ENCODE results near the gene RIPPLY1.

The RIPPLY1 gene, protein sequence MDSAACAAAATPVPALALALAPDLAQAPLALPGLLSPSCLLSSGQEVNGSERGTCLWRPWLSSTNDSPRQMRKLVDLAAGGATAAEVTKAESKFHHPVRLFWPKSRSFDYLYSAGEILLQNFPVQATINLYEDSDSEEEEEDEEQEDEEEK

DNA sequence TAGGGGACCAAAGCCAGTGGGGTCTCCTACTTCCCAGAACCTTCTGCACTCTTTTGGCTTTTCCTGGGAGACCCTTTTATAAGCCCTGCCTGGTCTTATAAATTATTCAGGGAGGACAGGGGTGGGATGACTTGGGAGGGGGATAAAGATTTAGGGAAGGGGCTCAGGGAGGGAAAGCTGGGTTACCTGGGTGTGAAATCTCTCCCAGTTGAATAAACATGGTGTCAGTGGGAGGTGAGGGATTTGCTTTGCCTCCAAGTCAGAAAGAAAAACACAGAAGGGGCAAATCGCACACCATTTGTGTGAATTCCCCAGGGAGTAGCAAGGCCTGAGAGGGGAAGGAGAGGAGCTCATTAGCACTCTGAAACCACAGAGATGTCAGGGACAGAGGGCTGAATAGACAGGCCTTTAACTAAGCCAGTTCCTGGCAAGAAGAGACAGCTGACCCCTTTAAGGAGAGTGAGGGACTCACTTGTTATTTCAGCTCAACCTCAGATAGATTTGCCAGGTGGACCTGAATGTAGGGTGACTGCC lies at the start of gene RIPPLY1:
Gene RIPPLY1, minus strand, starts transcription at position 51 of the 534 bp plus-strand sequence. CDS start 54 bp downstream, outside the sequence.
- TF ChIP-seq, protein P1, sequence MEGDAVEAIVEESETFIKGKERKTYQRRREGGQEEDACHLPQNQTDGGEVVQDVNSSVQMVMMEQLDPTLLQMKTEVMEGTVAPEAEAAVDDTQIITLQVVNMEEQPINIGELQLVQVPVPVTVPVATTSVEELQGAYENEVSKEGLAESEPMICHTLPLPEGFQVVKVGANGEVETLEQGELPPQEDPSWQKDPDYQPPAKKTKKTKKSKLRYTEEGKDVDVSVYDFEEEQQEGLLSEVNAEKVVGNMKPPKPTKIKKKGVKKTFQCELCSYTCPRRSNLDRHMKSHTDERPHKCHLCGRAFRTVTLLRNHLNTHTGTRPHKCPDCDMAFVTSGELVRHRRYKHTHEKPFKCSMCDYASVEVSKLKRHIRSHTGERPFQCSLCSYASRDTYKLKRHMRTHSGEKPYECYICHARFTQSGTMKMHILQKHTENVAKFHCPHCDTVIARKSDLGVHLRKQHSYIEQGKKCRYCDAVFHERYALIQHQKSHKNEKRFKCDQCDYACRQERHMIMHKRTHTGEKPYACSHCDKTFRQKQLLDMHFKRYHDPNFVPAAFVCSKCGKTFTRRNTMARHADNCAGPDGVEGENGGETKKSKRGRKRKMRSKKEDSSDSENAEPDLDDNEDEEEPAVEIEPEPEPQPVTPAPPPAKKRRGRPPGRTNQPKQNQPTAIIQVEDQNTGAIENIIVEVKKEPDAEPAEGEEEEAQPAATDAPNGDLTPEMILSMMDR (IDR thresholded peaks at IDR 0.05; ENCODE audit: low read depth, low read length, missing control alignments) = no peak
- H3K36me3 ChIP-seq (replicated peaks) = no peaks in the 10 kb centered on the region
- no peak for DNase-seq
- no peak within 1 kb of the TSS for H3K4me3 ChIP-seq (ENCODE audit: low read depth, low read length)
- no peak within 1 kb of the TSS for H3K27ac ChIP-seq
- in situ Hi-C loops (cut with HindIII; ENCODE audit: low pct_ligation_motif_present, low sequenced_read_pairs) = no loop called here
- no peaks in the 10 kb centered on the region for H3K27me3 ChIP-seq (replicated peaks)

DNA sequence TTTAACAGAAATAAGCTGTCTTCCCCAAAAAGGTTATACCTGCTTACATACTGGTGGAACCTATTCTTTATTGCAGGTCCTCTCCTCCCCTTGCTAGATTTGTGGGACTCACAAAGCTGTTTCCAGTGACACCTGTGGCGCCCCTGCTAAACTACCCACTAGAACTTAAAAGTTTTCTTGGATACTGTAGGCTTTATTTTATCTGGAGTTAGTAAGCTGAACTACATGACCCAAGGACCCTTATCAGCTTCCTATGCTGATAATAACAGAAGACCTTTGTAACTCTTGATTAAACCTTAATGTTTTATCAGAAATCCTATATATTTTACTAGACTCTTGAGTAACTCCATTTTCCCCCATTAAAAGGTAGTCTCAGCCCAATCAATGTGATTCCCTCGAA lies 49.4 kb upstream of the RIPPLY1 start:
- no peak overlapping the region for H3K27ac ChIP-seq
- no peak for DNase-seq
- no peaks in the 10 kb centered on the region for H3K27me3 ChIP-seq (replicated peaks)
- in situ Hi-C loops (cut with HindIII; ENCODE audit: low pct_ligation_motif_present, low sequenced_read_pairs) = no loop called here
- no peak overlapping the region for H3K4me3 ChIP-seq (ENCODE audit: low read depth, low read length)
- no peaks in the 10 kb centered on the region for H3K36me3 ChIP-seq (replicated peaks)
- TF ChIP-seq, protein P1 (IDR thresholded peaks at IDR 0.05; ENCODE audit: low read depth, low read length, missing control alignments) = no peak

DNA sequence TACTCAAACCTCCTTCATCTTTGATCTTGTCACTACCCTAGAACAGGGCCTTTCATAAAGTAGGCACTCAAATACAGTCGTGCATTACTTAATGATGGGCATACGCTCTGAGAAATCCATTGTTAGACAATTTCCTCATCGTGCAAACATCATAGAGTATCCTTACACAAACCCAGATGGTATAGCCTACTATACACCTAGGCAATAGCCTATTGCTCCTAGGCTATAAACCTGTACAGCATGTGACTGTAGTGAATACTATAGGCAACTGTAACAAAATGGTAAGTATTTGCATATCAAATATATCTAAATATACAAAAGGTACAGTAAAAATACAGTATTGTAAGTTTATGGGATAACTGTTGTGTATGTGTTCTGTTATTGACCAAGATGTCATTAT lies 48.9 kb upstream of the RIPPLY1 start:
- no peak for DNase-seq
- Histone ChIP-seq H3K27me3 (replicated peaks) (no peaks in the 10 kb centered on the region), H3K27ac (no peak overlapping the region), H3K4me3 (ENCODE audit: low read depth, low read length) (no peak overlapping the region), H3K36me3 (replicated peaks) (no peaks in the 10 kb centered on the region)
- in situ Hi-C loops (cut with HindIII; ENCODE audit: low pct_ligation_motif_present, low sequenced_read_pairs) = no loop called here
- TF ChIP-seq, protein P1 (IDR thresholded peaks at IDR 0.05; ENCODE audit: low read depth, low read length, missing control alignments) = no peak

DNA sequence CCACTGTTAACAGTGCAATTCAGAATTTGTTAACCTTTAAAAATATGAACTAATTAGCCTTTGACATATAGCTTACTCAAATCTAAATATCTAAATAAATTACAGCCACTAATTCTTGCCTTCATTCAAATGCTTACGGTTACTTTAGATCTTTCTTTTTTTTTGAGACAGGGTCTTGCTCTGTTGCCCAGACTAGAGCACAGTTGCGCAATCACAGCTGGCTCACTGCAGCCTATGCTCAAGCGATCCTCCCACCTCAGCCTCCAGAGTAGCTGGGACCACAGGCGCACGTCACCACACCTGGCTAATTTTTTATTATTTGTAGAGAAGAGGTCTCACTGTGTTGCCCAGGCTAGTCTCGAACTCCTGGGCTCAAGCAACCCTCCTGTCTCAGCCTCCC lies 48.1 kb upstream of the RIPPLY1 start:
- H3K27me3 ChIP-seq (replicated peaks) = no peaks in the 10 kb centered on the region

DNA sequence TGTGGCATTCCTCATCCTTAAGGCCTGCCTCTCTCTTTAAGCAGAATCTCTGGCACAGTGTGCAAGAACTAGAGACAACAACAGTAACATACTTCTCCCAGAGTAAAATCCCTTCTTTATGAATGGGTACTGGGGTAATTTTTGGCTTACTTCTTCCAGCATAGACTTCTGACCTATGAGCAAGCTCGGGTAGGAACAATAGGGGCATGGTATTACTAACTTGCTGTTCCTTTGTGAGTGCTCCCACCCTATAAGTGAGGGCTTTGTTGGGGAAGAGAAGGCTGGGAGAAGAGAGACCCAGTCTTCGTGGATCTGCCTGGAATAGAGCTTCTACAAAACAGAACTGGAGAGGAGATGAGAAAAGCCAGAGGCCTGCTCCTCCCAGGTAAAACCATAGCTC lies 47.2 kb upstream of the RIPPLY1 start:
- no peak for DNase-seq
- Histone ChIP-seq H3K4me3 (ENCODE audit: low read depth, low read length) (no peak overlapping the region), H3K27ac (no peak overlapping the region), H3K36me3 (replicated peaks) (no peaks in the 10 kb centered on the region), H3K27me3 (replicated peaks) (no peaks in the 10 kb centered on the region)
- in situ Hi-C loops (cut with HindIII; ENCODE audit: low pct_ligation_motif_present, low sequenced_read_pairs) = no loop called here
- TF ChIP-seq, protein P1 (IDR thresholded peaks at IDR 0.05; ENCODE audit: low read depth, low read length, missing control alignments) = no peak

More for the DNA sequence above, 48.1 kb upstream of the RIPPLY1 start:
- TF ChIP-seq, protein P1 (IDR thresholded peaks at IDR 0.05; ENCODE audit: low read depth, low read length, missing control alignments) = no peak
- no peak overlapping the region for H3K27ac ChIP-seq
- H3K4me3 ChIP-seq (ENCODE audit: low read depth, low read length) = no peak overlapping the region
- no peak for DNase-seq
- in situ Hi-C loops (cut with HindIII; ENCODE audit: low pct_ligation_motif_present, low sequenced_read_pairs) = no loop called here
- H3K36me3 ChIP-seq (replicated peaks) = no peaks in the 10 kb centered on the region

DNA sequence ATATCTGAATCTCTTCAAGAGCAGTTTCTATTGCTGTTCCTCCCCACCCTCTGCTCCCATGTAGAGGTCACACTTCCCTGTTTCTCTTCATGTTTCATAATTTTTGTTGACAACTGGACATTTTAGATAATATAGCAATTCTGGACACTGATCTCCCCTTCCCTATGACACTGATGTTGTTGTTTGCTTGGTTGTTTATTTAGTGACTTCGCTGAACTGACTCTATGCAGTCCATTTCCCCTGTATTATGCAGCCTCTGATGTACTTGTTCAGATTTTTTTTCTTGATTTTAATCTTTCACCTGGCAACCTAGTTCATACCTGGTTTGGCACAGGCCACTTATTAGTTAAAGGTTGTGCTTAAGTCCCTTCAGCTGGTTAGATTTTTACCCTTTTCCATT lies 46.2 kb upstream of the RIPPLY1 start:
- H3K27me3 ChIP-seq (replicated peaks) = no peaks in the 10 kb centered on the region
- no peak overlapping the region for H3K4me3 ChIP-seq (ENCODE audit: low read depth, low read length)
- TF ChIP-seq, protein P1 (IDR thresholded peaks at IDR 0.05; ENCODE audit: low read depth, low read length, missing control alignments) = no peak
- no peak for DNase-seq
- no peaks in the 10 kb centered on the region for H3K36me3 ChIP-seq (replicated peaks)
- in situ Hi-C loops (cut with HindIII; ENCODE audit: low pct_ligation_motif_present, low sequenced_read_pairs) = no loop called here
- no peak overlapping the region for H3K27ac ChIP-seq

All from brain microvascular endothelial cell (primary cell).